Measurements from ENCODE around the gene PSMC3. TPM values are rescaled to one million over a fixed set of nuclear protein-coding genes. Genes with fewer than 3 reads are reported as not detected.

PSMC3 gene
- total RNA-seq, 1 experiment from 2014 or later = 181 TPM

GRCh38 chr11:47467357-47467756 lies 41.1 kb upstream of the PSMC3 start:
- ATAC-seq = peak; percentile 72
- intact Hi-C loops (cut with micrococcal nuclease; ENCODE audit: unreplicated experiment) = no loop called here

DNA sequence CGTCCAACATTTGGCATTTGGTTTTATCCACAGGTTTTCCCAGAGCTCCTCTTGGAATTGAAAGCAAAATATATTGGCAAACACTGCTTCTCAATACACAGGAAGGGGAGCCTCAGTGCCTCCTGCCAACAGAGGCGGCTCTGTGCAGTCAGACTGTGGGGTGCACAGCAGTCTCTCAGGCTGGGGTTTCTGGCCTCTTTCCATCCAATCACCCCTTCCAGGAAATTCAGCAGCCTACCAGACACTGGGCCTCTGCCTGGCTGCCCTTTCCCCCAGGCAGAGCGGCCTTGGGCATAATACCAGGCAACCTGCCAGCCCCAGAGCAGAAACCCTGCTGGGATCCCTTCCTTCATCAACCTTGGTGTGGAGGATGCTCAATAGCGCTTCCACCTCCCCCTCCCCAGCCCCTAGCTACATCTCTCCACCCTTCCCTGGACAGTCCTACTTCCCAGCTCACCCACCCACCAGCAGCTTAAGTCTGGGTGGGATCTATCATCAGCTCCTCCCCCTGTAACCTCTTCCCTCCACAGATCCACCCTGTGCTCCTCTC lies 40.5 kb upstream of the PSMC3 start:
- Histone ChIP-seq H3K27ac (ENCODE audit: low read length) (peak overlapping the region; percentile 82), H3K9me3 (ENCODE audit: control insufficient read depth, insufficient read depth, low read depth, low read length) (no peaks in the 10 kb centered on the region), H3K36me3 (ENCODE audit: control insufficient read depth, insufficient read depth, low read length) (peaks cover 7% of the 10 kb centered on the region), H3K4me3 (ENCODE audit: low read depth in 2 of 2, low read length in 2 of 2) (peak overlapping the region in 1 of 2 experiments; percentile 21; a peak in 1 of 4 replicates), H3K4me1 (ENCODE audit: control insufficient read depth, insufficient read depth, low read length) (peaks cover 46% of the 10 kb centered on the region), H3K27me3 (ENCODE audit: control insufficient read depth, insufficient read depth, low read length) (no peaks in the 10 kb centered on the region)
- intact Hi-C loops (cut with micrococcal nuclease; ENCODE audit: unreplicated experiment) (no loop called here), in situ Hi-C loops (cut with HindIII; ENCODE audit: low pct_unique_long_range_greater_than_20kb, low sequenced_read_pairs) (no loop called here)
- 0 out of 2 replicates have a peak, but pooled peaks have one; percentile 23 for TF ChIP-seq TCF7L2 (IDR thresholded peaks at IDR 0.05; ENCODE audit: low read depth, low read length)
- TF ChIP-seq, protein P1, sequence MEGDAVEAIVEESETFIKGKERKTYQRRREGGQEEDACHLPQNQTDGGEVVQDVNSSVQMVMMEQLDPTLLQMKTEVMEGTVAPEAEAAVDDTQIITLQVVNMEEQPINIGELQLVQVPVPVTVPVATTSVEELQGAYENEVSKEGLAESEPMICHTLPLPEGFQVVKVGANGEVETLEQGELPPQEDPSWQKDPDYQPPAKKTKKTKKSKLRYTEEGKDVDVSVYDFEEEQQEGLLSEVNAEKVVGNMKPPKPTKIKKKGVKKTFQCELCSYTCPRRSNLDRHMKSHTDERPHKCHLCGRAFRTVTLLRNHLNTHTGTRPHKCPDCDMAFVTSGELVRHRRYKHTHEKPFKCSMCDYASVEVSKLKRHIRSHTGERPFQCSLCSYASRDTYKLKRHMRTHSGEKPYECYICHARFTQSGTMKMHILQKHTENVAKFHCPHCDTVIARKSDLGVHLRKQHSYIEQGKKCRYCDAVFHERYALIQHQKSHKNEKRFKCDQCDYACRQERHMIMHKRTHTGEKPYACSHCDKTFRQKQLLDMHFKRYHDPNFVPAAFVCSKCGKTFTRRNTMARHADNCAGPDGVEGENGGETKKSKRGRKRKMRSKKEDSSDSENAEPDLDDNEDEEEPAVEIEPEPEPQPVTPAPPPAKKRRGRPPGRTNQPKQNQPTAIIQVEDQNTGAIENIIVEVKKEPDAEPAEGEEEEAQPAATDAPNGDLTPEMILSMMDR (IDR thresholded peaks at IDR 0.05) = no peak
- DNase-seq (ENCODE audit: low read depth, low spot score) (no peak), ATAC-seq (peak; percentile 76)
- ChIA-PET CTCF (no interaction called here), POLR2A (interaction anchor here (0.6 kb wide), 1 partner anchor 66 kb away, joined by 5 read pairs; no protein-coding TSS in a partner anchor)
- BruUV-seq (replicated peaks) = no TSS peak

More at GRCh38 chr11:47467357-47467756, 41.1 kb upstream of the PSMC3 start:
- Histone ChIP-seq H3K4me1 (ENCODE audit: control insufficient read depth, insufficient read depth, low read length) (peaks cover 46% of the 10 kb centered on the region), H3K36me3 (ENCODE audit: control insufficient read depth, insufficient read depth, low read length) (peaks cover 7% of the 10 kb centered on the region), H3K4me3 (ENCODE audit: low read depth in 2 of 2, low read length in 2 of 2) (peak overlapping the region in 1 of 2 experiments; percentile 21; a peak in 1 of 4 replicates), H3K9me3 (ENCODE audit: control insufficient read depth, insufficient read depth, low read depth, low read length) (no peaks in the 10 kb centered on the region), H3K27ac (ENCODE audit: low read length) (peak overlapping the region; percentile 82), H3K27me3 (ENCODE audit: control insufficient read depth, insufficient read depth, low read length) (no peaks in the 10 kb centered on the region)
- TF ChIP-seq, protein P1 (IDR thresholded peaks at IDR 0.05) = no peak
- no peak for TF ChIP-seq TCF7L2 (IDR thresholded peaks at IDR 0.05; ENCODE audit: low read depth, low read length)
- TF ChIP-seq, protein P2, sequence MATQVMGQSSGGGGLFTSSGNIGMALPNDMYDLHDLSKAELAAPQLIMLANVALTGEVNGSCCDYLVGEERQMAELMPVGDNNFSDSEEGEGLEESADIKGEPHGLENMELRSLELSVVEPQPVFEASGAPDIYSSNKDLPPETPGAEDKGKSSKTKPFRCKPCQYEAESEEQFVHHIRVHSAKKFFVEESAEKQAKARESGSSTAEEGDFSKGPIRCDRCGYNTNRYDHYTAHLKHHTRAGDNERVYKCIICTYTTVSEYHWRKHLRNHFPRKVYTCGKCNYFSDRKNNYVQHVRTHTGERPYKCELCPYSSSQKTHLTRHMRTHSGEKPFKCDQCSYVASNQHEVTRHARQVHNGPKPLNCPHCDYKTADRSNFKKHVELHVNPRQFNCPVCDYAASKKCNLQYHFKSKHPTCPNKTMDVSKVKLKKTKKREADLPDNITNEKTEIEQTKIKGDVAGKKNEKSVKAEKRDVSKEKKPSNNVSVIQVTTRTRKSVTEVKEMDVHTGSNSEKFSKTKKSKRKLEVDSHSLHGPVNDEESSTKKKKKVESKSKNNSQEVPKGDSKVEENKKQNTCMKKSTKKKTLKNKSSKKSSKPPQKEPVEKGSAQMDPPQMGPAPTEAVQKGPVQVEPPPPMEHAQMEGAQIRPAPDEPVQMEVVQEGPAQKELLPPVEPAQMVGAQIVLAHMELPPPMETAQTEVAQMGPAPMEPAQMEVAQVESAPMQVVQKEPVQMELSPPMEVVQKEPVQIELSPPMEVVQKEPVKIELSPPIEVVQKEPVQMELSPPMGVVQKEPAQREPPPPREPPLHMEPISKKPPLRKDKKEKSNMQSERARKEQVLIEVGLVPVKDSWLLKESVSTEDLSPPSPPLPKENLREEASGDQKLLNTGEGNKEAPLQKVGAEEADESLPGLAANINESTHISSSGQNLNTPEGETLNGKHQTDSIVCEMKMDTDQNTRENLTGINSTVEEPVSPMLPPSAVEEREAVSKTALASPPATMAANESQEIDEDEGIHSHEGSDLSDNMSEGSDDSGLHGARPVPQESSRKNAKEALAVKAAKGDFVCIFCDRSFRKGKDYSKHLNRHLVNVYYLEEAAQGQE (IDR thresholded peaks at IDR 0.05; ENCODE audit: insufficient read depth in 1 of 2, low read depth in 2 of 2, low read length in 1 of 2) = no peak
- no peak for TF ChIP-seq POLR2AphosphoS5 (IDR thresholded peaks at IDR 0.05; ENCODE audit: low read depth, low read length)
- TF ChIP-seq SIN3A (IDR thresholded peaks at IDR 0.05; ENCODE audit: borderline replicate concordance, insufficient read depth, low read depth, low read length) = no peak
- CTCF ChIA-PET = no interaction called here
- in situ Hi-C loops (cut with HindIII; ENCODE audit: low pct_unique_long_range_greater_than_20kb, low sequenced_read_pairs) = no loop called here
- POLR2A ChIA-PET = no interaction called here
- BruUV-seq (replicated peaks) = TSS peak; percentile 44
- no peak for DNase-seq (ENCODE audit: low read depth, low spot score)
